Measurements from ENCODE around the gene MMP28. TPM values are rescaled to one million over a fixed set of nuclear protein-coding genes. Genes with fewer than 3 reads are reported as not detected.

MMP28 gene
- total and polyA plus RNA-seq, 2 donors from 2014 or later: 4.5 to 10.3 TPM

DNA sequence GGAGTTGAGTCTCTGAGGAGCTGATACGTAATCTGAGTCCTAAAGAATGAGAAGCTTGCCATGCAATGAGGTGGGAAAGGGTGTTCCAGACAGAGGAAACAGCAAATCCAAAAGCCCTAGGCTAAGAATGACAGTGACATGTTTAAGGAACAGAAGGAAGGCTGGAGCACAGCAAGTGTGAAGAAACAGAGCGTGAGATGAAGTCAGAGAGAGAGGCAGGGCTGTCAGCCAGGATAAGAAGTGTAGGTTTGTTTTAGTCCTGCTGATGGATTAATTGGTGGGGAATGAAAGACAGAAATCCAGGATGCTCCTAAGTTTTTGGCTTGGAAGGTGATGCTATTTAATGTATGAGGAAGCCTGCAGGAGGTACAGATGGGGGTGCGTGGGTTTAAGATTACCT lies 14.5 kb downstream of the MMP28 start:
- no peak for DNase-seq
- TF ChIP-seq, protein P1, sequence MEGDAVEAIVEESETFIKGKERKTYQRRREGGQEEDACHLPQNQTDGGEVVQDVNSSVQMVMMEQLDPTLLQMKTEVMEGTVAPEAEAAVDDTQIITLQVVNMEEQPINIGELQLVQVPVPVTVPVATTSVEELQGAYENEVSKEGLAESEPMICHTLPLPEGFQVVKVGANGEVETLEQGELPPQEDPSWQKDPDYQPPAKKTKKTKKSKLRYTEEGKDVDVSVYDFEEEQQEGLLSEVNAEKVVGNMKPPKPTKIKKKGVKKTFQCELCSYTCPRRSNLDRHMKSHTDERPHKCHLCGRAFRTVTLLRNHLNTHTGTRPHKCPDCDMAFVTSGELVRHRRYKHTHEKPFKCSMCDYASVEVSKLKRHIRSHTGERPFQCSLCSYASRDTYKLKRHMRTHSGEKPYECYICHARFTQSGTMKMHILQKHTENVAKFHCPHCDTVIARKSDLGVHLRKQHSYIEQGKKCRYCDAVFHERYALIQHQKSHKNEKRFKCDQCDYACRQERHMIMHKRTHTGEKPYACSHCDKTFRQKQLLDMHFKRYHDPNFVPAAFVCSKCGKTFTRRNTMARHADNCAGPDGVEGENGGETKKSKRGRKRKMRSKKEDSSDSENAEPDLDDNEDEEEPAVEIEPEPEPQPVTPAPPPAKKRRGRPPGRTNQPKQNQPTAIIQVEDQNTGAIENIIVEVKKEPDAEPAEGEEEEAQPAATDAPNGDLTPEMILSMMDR (IDR thresholded peaks at IDR 0.05; ENCODE audit: borderline replicate concordance, extremely low read depth, insufficient read depth): no peak
- H3K4me3 ChIP-seq (ENCODE audit: low read length in 3 of 3): no peak overlapping the region
- H3K36me3 ChIP-seq (ENCODE audit: control insufficient read depth in 2 of 3, insufficient read depth in 3 of 3, low read length in 3 of 3): no peaks in the 10 kb centered on the region
- intact Hi-C loops (cut with DNase I): no loop called here
- no peak overlapping the region for H3K9ac ChIP-seq (ENCODE audit: low read length in 3 of 3)
- H3K27me3 ChIP-seq (ENCODE audit: control insufficient read depth, insufficient read depth, low read length): no peaks in the 10 kb centered on the region
- no peaks in the 10 kb centered on the region for H3K9me3 ChIP-seq (ENCODE audit: control insufficient read depth in 2 of 3, insufficient read depth in 1 of 3, low read length in 3 of 3)
- H3K4me1 ChIP-seq (ENCODE audit: control insufficient read depth in 2 of 3, insufficient read depth in 2 of 3, low read depth in 1 of 3, low read length in 3 of 3): peaks cover 0 to 5% (median 4%) of the 10 kb centered on the region in 3 donors
- no peak overlapping the region for H3K27ac ChIP-seq (ENCODE audit: low read depth in 2 of 2, low read length in 2 of 2)
- no peak for FAIRE-seq

GRCh38 chr17:35778641-35779196 lies 16.7 kb downstream of the MMP28 start:
- Histone ChIP-seq H3K27ac (ENCODE audit: low read depth in 2 of 2, low read length in 2 of 2) (no peak overlapping the region), H3K4me1 (ENCODE audit: control insufficient read depth in 2 of 3, insufficient read depth in 2 of 3, low read depth in 1 of 3, low read length in 3 of 3) (peaks cover 0 to 5% (median 4%) of the 10 kb centered on the region in 3 donors), H3K9me3 (ENCODE audit: control insufficient read depth in 2 of 3, insufficient read depth in 1 of 3, low read length in 3 of 3) (no peaks in the 10 kb centered on the region), H3K36me3 (ENCODE audit: control insufficient read depth in 2 of 3, insufficient read depth in 3 of 3, low read length in 3 of 3) (no peaks in the 10 kb centered on the region), H3K9ac (ENCODE audit: low read length in 3 of 3) (no peak overlapping the region), H3K27me3 (ENCODE audit: control insufficient read depth, insufficient read depth, low read length) (no peaks in the 10 kb centered on the region), H3K4me3 (ENCODE audit: low read length in 3 of 3) (no peak overlapping the region)
- DNase-seq (no peak), FAIRE-seq (no peak)
- TF ChIP-seq, protein P1 (IDR thresholded peaks at IDR 0.05; ENCODE audit: borderline replicate concordance, extremely low read depth, insufficient read depth): no peak
- intact Hi-C loops (cut with DNase I): no loop called here

- TF ChIP-seq, protein P1 (IDR thresholded peaks at IDR 0.05; ENCODE audit: borderline replicate concordance, extremely low read depth, insufficient read depth): no peak
- H3K27ac ChIP-seq (ENCODE audit: low read depth in 2 of 2, low read length in 2 of 2): no peak overlapping the region
Observed at GRCh38 chr17:35775583-35775982, 19.9 kb downstream of the MMP28 start.

DNA sequence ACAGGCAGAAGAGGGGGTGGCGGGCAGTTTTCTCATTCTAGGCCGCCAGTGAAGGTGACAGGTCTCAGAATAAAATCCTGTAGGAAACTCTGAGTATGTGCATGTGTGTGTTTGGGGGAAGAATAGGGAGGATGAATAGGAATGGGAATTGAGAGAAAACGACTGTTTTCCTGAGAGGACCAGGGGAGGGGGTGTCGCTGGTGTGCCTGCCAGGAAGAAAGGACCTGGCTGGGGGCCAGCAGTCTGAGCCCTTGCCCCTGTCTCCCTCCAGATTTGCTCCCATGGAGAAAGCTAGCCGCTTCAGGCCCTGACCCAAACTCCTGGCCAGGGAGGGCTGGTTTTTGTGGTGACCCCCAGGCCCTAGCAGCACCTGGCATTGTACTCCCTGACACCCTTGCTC lies 20.4 kb downstream of the MMP28 start:
- intact Hi-C loops (cut with DNase I): no loop called here
- Histone ChIP-seq H3K9me3 (ENCODE audit: control insufficient read depth in 2 of 3, insufficient read depth in 1 of 3, low read length in 3 of 3) (no peaks in the 10 kb centered on the region), H3K4me1 (ENCODE audit: control insufficient read depth in 2 of 3, insufficient read depth in 2 of 3, low read depth in 1 of 3, low read length in 3 of 3) (no peaks in the 10 kb centered on the region), H3K36me3 (ENCODE audit: control insufficient read depth in 2 of 3, insufficient read depth in 3 of 3, low read length in 3 of 3) (no peaks in the 10 kb centered on the region), H3K9ac (ENCODE audit: low read length in 3 of 3) (no peak overlapping the region), H3K27ac (ENCODE audit: low read depth in 2 of 2, low read length in 2 of 2) (no peak overlapping the region), H3K4me3 (ENCODE audit: low read length in 3 of 3) (no peak overlapping the region), H3K27me3 (ENCODE audit: control insufficient read depth, insufficient read depth, low read length) (no peaks in the 10 kb centered on the region)
- no peak for DNase-seq
- FAIRE-seq: no peak
- TF ChIP-seq, protein P1 (IDR thresholded peaks at IDR 0.05; ENCODE audit: borderline replicate concordance, extremely low read depth, insufficient read depth): no peak

More at GRCh38 chr17:35775583-35775982, 19.9 kb downstream of the MMP28 start:
- Histone ChIP-seq H3K4me3 (ENCODE audit: low read length in 3 of 3) (no peak overlapping the region), H3K9ac (ENCODE audit: low read length in 3 of 3) (no peak overlapping the region), H3K36me3 (ENCODE audit: control insufficient read depth in 2 of 3, insufficient read depth in 3 of 3, low read length in 3 of 3) (no peaks in the 10 kb centered on the region), H3K27me3 (ENCODE audit: control insufficient read depth, insufficient read depth, low read length) (no peaks in the 10 kb centered on the region), H3K9me3 (ENCODE audit: control insufficient read depth in 2 of 3, insufficient read depth in 1 of 3, low read length in 3 of 3) (no peaks in the 10 kb centered on the region), H3K4me1 (ENCODE audit: control insufficient read depth in 2 of 3, insufficient read depth in 2 of 3, low read depth in 1 of 3, low read length in 3 of 3) (no peaks in the 10 kb centered on the region)
- intact Hi-C loops (cut with DNase I): no loop called here
- FAIRE-seq (no peak), DNase-seq (no peak)

All from kidney (tissue), 14 donors.